Liver (tissue), 9 donors: ENCODE data around the gene NT5C2. TPM values are rescaled to one million over a fixed set of nuclear protein-coding genes. Genes with fewer than 3 reads are reported as not detected.

ENCODE experiments used
- DNase-seq: peaks from one replicate; pipeline ENCODE4 v3.0.0-alpha.2; 2017; ENCODE audit warnings: low spot score
- H3K27ac ChIP-seq, 2 donors: one replicate each; pipeline ENCODE4 v1.7.0; 2013; ENCODE audit warnings: inconsistent platforms in 2 of 2, low read length in 2 of 2, control low read depth in 1 of 2, low read depth in 1 of 2, mild to moderate bottlenecking in 1 of 2
- H3K27me3 ChIP-seq, 4 donors: one replicate each; pipeline versions ENCODE4 v1.6.1 to v1.7.0; 2013; ENCODE audit warnings: low read length in 3 of 4, inconsistent platforms in 1 of 4, mild to moderate bottlenecking in 1 of 4, moderate library complexity in 1 of 4; ENCODE audit not compliant: control insufficient read depth in 4 of 4, insufficient read depth in 4 of 4
- H3K36me3 ChIP-seq, 4 donors: one replicate each; pipeline versions ENCODE4 v1.6.1 to v1.7.0; 2013; ENCODE audit warnings: low read length in 3 of 4, mild to moderate bottlenecking in 3 of 4, low read depth in 1 of 4, moderate library complexity in 1 of 4; ENCODE audit not compliant: control insufficient read depth in 4 of 4, insufficient read depth in 3 of 4
- H3K4me1 ChIP-seq, 4 donors: one replicate each; pipeline versions ENCODE4 v1.6.1 to v1.7.0; 2013; ENCODE audit warnings: low read length in 3 of 4, mild to moderate bottlenecking in 3 of 4, moderate library complexity in 1 of 4; ENCODE audit not compliant: control insufficient read depth in 4 of 4, insufficient read depth in 4 of 4
- H3K4me3 ChIP-seq, 3 donors: one replicate each; pipeline versions ENCODE4 v1.6.1 to v1.7.0; 2013; ENCODE audit warnings: low read length in 3 of 3, control low read depth in 1 of 3, low read depth in 1 of 3, mild to moderate bottlenecking in 1 of 3
- H3K9ac ChIP-seq, 2 donors: one replicate each; pipeline ENCODE4 v1.7.0; 2013; ENCODE audit warnings: low read length in 2 of 2, mild to moderate bottlenecking in 2 of 2, moderate library complexity in 2 of 2, control low read depth in 1 of 2, low read depth in 1 of 2
- H3K9me3 ChIP-seq, 4 donors: one replicate each; pipeline versions ENCODE4 v1.6.1 to v1.7.0; 2013; ENCODE audit warnings: low read length in 3 of 4; ENCODE audit not compliant: control insufficient read depth in 4 of 4
- ATF3 ChIP-seq: IDR thresholded peaks from 2 replicates; pipeline ENCODE4 v1.6.1; 2016; ENCODE audit warnings: antibody characterized with exemption
- EGR1 ChIP-seq, 2 donors: IDR thresholded peaks; 2 replicates each; pipeline ENCODE4 v1.6.1; 2016 to 2018; ENCODE audit warnings: antibody characterized with exemption in 2 of 2, low read depth in 2 of 2
- FOXA1 ChIP-seq: IDR thresholded peaks from 2 replicates; pipeline ENCODE4 v1.6.1; 2016; ENCODE audit warnings: antibody characterized with exemption
- FOXA2 ChIP-seq: IDR thresholded peaks from 2 replicates; pipeline ENCODE4 v1.6.1; 2016; ENCODE audit warnings: antibody characterized with exemption
- GABPA ChIP-seq, 2 donors: IDR thresholded peaks in 1 of 2; conservative IDR thresholded peaks in 1 of 2; 2 replicates each; pipeline ENCODE4 v1.6.1; 2016; ENCODE audit warnings: antibody characterized with exemption in 2 of 2, mild to moderate bottlenecking in 1 of 2, moderate library complexity in 1 of 2
- HNF4A ChIP-seq, 2 donors: conservative IDR thresholded peaks; 2 replicates each; pipeline ENCODE4 v1.6.1; 2016; ENCODE audit warnings: antibody characterized with exemption in 2 of 2, mild to moderate bottlenecking in 2 of 2
- HNF4G ChIP-seq: IDR thresholded peaks from 2 replicates; pipeline ENCODE4 v1.6.1; 2016; ENCODE audit warnings: antibody characterized with exemption
- JUND ChIP-seq, 2 donors: IDR thresholded peaks; 2 replicates each; pipeline ENCODE4 v1.6.1; 2016; ENCODE audit warnings: antibody characterized with exemption in 2 of 2
- NR2F2 ChIP-seq: IDR thresholded peaks from 2 replicates; pipeline ENCODE4 v1.6.1; 2016; ENCODE audit warnings: antibody characterized with exemption
- RAD21 ChIP-seq, 2 donors: IDR thresholded peaks; 2 replicates each; pipeline ENCODE4 v1.6.1; 2016; ENCODE audit warnings: antibody characterized with exemption in 2 of 2, mild to moderate bottlenecking in 2 of 2
- REST ChIP-seq: IDR thresholded peaks from 2 replicates; pipeline ENCODE4 v1.6.1; 2016; ENCODE audit warnings: antibody characterized with exemption, mild to moderate bottlenecking
- RXRA ChIP-seq, 2 donors: IDR thresholded peaks; 2 replicates each; pipeline ENCODE4 v1.6.1; 2017 to 2018; ENCODE audit warnings: antibody characterized with exemption in 2 of 2, mild to moderate bottlenecking in 1 of 2
- SP1 ChIP-seq: IDR thresholded peaks from 2 replicates; pipeline ENCODE4 v1.6.1; 2018; ENCODE audit warnings: antibody characterized with exemption, mild to moderate bottlenecking
- TAF1 ChIP-seq: conservative IDR thresholded peaks from 2 replicates; pipeline ENCODE4 v1.6.1; 2016; ENCODE audit warnings: antibody characterized with exemption, mild to moderate bottlenecking
- YY1 ChIP-seq: IDR thresholded peaks from 2 replicates; pipeline ENCODE4 v1.6.1; 2016; ENCODE audit warnings: antibody characterized with exemption, mild to moderate bottlenecking
- ZBTB33 ChIP-seq: IDR thresholded peaks from 2 replicates; pipeline ENCODE4 v1.6.1; 2016; ENCODE audit warnings: antibody characterized with exemption
- WGBS: extraction: QIAGEN DNeasy Blood & Tissue Kit; methylation state at CpG from one replicate; pipeline ENCODE4 v1.1.7; 2013; 5-methylcytosine and 5-hydroxymethylcytosine counted together
- polyA plus RNA-seq, 2 donors: library from polyadenylated mRNA; stranded (reverse) in 1 of 2; unstranded in 1 of 2; fragments of 200-250 nt in 1 of 2; fragments of >200 nt in 1 of 2; fragmentation: Nextera tagmentation in 1 of 2; extraction: Ambion mirVana in 1 of 2; gene quantifications; one replicate each; pipeline versions ENCODE4 v1.2.1 to v1.2.3, GENCODE V29; 2013 to 2015
- total RNA-seq, 2 donors: library from RNA; depleted of rRNA; stranded (reverse); fragments of >200 nt; gene quantifications; one replicate each; pipeline ENCODE4 v1.2.3, GENCODE V29; 2014
- donor health status: healthy.
- donor health status: healthy.
- donor health status: healthy.
- donor health status: healthy.
- donor health status: healthy.

The NT5C2 gene
- total and polyA plus RNA-seq, 4 donors: 14.4 to 65.3 (median 33.0) TPM

GRCh38 chr10:103049237-103049636, 143.8 kb downstream of the NT5C2 start:
- TF ChIP-seq ATF3 (no peak), ZBTB33 (no peak), RXRA (IDR thresholded peaks at IDR 0.05) (no peak), JUND (IDR thresholded peaks at IDR 0.05) (no peak), REST (no peak), FOXA2 (no peak), FOXA1 (no peak), HNF4G (no peak), NR2F2 (no peak), RAD21 (IDR thresholded peaks at IDR 0.05) (no peak), SP1 (no peak), GABPA (IDR thresholded peaks at IDR 0.05 in 1 of 2, conservative IDR thresholded peaks at IDR 0.05 in 1 of 2) (no peak), HNF4A (conservative IDR thresholded peaks at IDR 0.05) (no peak)

GRCh38 chr10:103047381-103047780, 145.7 kb downstream of the NT5C2 start:
- DNase-seq: no peak
- Histone ChIP-seq H3K9ac (no peak overlapping the region), H3K27me3 (no peaks in the 10 kb centered on the region), H3K4me1 (no peaks in the 10 kb centered on the region), H3K27ac (no peak overlapping the region), H3K9me3 (no peaks in the 10 kb centered on the region), H3K4me3 (no peak overlapping the region), H3K36me3 (no peaks in the 10 kb centered on the region)
- WGBS: 83% methylated on average over 3 of the region's 3 CpGs
- TF ChIP-seq FOXA2 (no peak), RAD21 (IDR thresholded peaks at IDR 0.05) (no peak), TAF1 (no peak), HNF4G (no peak), JUND (IDR thresholded peaks at IDR 0.05) (no peak), GABPA (IDR thresholded peaks at IDR 0.05 in 1 of 2, conservative IDR thresholded peaks at IDR 0.05 in 1 of 2) (no peak), YY1 (no peak), ZBTB33 (no peak), HNF4A (conservative IDR thresholded peaks at IDR 0.05) (no peak), REST (no peak), SP1 (no peak), EGR1 (IDR thresholded peaks at IDR 0.05; ENCODE audit: low read depth in 2 of 2) (no peak), ATF3 (no peak), NR2F2 (no peak), FOXA1 (no peak)

More at GRCh38 chr10:103049237-103049636, 143.8 kb downstream of the NT5C2 start:
- WGBS: 95% methylated on average over 6 of the region's 6 CpGs
- no peak for DNase-seq
- no peak overlapping the region for H3K9ac ChIP-seq
- no peaks in the 10 kb centered on the region for H3K27me3 ChIP-seq
- peaks cover 0 to 9% (median 6%) of the 10 kb centered on the region in 4 donors for H3K4me1 ChIP-seq
- no peaks in the 10 kb centered on the region for H3K36me3 ChIP-seq
- H3K9me3 ChIP-seq: no peaks in the 10 kb centered on the region
- H3K4me3 ChIP-seq: no peak overlapping the region
- H3K27ac ChIP-seq: no peak overlapping the region
